Epithelial cell of esophagus (primary cell): Measurements from ENCODE around the gene PCSK6.
A peak's percentile ranks its signal among the peaks of the same experiment; 100 is the strongest.

ENCODE experiments used
- DNase-seq: peaks from one replicate; pipeline ENCODE4 v3.0.0; 2010; ENCODE audit warnings: low read depth
- H3K4me3 ChIP-seq: 2 replicates; pipeline ENCODE4 v1.5.1; 2011; ENCODE audit warnings: mild to moderate bottlenecking, low read length, control low read depth
- TF ChIP-seq, protein P1 (sequence below): IDR thresholded peaks from 2 replicates; pipeline ENCODE4 v1.5.1; 2011; ENCODE audit warnings: low read depth, mild to moderate bottlenecking, low read length, control low read depth, inconsistent platforms; ENCODE audit not compliant: insufficient read depth; ENCODE audit errors: missing control alignments

PCSK6 gene

DNA sequence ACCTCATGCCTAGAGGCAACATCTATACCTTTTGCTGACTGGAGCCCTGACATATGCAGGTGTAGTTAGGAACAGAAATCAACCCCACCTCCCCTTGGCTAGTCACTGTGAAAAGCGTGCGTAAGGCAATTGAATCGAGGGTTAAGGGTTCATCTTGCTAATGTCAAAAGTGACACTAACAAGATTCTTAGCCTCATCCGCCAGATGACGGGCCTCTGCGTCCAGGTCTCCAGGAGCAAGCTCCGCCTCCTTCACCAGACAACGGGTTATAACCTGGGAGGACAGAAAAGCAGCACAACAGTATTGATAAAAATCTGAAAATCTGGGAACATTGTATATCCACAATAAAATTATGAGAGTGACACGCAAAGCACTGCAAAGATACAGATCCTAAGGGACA lies 216.9 kb downstream of the PCSK6 start:
- no peak for DNase-seq
- TF ChIP-seq, protein P1, sequence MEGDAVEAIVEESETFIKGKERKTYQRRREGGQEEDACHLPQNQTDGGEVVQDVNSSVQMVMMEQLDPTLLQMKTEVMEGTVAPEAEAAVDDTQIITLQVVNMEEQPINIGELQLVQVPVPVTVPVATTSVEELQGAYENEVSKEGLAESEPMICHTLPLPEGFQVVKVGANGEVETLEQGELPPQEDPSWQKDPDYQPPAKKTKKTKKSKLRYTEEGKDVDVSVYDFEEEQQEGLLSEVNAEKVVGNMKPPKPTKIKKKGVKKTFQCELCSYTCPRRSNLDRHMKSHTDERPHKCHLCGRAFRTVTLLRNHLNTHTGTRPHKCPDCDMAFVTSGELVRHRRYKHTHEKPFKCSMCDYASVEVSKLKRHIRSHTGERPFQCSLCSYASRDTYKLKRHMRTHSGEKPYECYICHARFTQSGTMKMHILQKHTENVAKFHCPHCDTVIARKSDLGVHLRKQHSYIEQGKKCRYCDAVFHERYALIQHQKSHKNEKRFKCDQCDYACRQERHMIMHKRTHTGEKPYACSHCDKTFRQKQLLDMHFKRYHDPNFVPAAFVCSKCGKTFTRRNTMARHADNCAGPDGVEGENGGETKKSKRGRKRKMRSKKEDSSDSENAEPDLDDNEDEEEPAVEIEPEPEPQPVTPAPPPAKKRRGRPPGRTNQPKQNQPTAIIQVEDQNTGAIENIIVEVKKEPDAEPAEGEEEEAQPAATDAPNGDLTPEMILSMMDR = no peak
- H3K4me3 ChIP-seq = no peak overlapping the region

DNA sequence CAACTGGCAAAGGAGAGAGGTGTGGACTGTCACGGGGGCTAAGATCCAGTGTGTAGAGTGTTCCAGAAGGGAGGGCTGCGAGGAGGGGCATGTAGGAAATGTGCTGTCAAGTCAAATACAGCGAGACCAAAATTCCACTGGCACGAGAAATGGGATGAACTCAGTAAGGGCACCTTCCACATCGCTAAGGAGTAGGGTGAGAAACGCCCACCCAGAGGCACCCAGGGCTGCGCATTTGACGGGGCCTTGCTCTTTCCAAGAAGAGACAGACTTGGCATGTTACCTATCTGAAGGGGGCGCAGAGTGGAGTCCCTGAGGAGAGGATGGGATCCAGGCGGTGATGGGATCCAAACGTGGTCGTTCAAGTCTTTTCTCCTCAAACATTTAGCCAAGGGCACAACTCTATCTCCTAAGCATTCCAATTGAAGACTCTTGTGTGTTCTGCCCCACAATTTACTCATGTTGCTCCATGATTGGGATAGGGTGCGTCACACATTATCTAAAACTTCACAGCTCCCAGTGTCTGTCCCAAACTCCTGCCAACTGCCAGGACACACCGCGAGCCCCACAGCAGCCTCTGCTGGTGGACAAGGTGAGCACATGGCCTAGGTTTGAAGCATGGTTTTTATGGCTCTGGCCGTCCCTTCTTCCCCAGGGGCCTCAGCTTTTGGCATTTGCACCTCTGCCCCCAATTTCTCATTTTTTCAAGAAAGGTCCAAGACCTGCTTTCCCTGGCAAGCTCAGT lies 219.9 kb downstream of the PCSK6 start:
- DNase-seq = peak; percentile 24
- H3K4me3 ChIP-seq = no peak overlapping the region
- TF ChIP-seq, protein P1 = peak; percentile 64

DNA sequence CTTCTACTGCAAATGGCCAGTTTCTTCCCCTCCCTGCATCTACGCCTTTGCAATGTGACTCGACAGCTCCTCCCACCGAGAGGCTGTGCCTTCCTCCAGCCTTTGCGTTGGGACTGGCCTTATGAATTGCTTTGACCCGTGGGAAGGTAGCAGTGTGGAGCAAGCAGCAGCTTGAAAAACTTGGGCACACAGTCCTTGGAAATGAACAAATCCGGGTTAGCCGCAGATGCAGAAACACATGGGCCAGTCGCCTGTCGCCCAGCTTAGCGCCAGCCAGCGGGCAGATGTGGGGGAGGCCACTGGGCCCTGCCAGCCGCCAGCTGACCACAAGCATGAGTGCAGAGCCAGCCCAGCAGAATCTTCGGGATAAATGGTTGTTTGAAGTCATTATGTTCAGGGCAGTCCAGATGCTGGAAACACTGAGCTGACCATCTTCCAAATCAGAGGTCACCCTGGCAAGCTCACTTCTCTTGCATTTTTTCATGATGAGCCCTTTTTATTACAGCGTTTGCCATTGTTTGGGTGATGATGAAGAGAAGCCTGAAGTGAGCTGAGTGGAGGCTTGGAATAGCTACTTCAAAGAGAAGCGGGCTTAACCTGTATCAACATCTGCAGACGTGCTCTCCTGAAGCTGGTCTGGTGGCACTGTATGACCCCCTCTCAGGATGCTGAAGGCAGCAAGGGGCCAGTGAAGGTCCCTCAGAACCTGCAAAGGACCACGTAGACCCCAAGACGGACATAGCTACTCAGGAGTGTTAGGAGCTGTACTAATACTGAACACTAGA lies 222.0 kb downstream of the PCSK6 start:
- TF ChIP-seq, protein P1 = no peak
- peak; percentile 39 for DNase-seq
- H3K4me3 ChIP-seq = no peak overlapping the region

- TF ChIP-seq, protein P1 = no peak
- H3K4me3 ChIP-seq = no peak overlapping the region
Measured at GRCh38 chr15:101266787-101267186, 222.7 kb downstream of the PCSK6 start.

DNA sequence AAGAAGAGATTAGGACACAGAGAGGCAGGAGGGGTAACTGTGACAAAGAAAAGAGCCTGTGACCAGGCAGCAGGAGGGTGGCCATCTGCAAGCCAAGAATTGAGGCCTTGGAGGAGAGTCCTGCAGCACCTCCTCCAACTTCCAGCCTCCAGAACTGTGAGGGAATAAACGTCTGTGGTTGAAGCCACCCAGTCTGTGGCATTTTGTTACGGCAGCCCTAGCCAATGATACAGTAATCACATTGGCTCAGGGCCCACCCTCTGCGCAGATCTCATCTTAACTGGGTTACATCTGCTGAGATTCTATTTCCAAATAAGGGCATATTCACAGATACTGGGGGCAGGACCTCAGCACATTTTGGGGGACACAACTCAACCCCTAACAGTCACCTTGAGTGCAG lies 223.5 kb downstream of the PCSK6 start:
- H3K4me3 ChIP-seq = no peak overlapping the region
- no peak for DNase-seq
- TF ChIP-seq, protein P1 = no peak

More at GRCh38 chr15:101266787-101267186, 222.7 kb downstream of the PCSK6 start:
- DNase-seq = no peak

GRCh38 chr15:101264911-101265641 lies 224.4 kb downstream of the PCSK6 start:
- TF ChIP-seq, protein P1 = no peak
- no peak overlapping the region for H3K4me3 ChIP-seq
- no peak for DNase-seq
